Brain microvascular endothelial cell (primary cell): Measurements from ENCODE around the gene USP15.

ENCODE experiments used
- DNase-seq: peaks from one replicate; pipeline ENCODE4 v3.0.0-alpha.2; 2020
- H3K27ac ChIP-seq: fragments of 250-450 bp; sonication (Bioruptor Pico); 2 replicates; pipeline ENCODE4 v1.5.1; 2020; ENCODE audit warnings: mild to moderate bottlenecking, moderate library complexity
- H3K27me3 ChIP-seq: fragments of 250-450 bp; sonication (Bioruptor Pico); replicated peaks from 2 replicates; pipeline ENCODE4 v1.5.1; 2020; ENCODE audit warnings: mild to moderate bottlenecking
- H3K36me3 ChIP-seq: fragments of 250-450 bp; sonication (Bioruptor Pico); replicated peaks from 2 replicates; pipeline ENCODE4 v1.5.1; 2020; ENCODE audit warnings: mild to moderate bottlenecking
- H3K4me3 ChIP-seq: 2 replicates; pipeline ENCODE4 v1.5.1; 2011; ENCODE audit warnings: low read depth, mild to moderate bottlenecking, control low read depth, low read length, moderate library complexity
- in situ Hi-C: cut with HindIII; loops from 2 replicates; pipeline ENCODE4 v1.10.0; 2017; ENCODE audit warnings: low sequenced_read_pairs, low pct_ligation_motif_present
- TF ChIP-seq, protein P1 (sequence below): IDR thresholded peaks from 2 replicates; pipeline ENCODE4 v1.5.1; 2011; ENCODE audit warnings: low read depth, mild to moderate bottlenecking, moderate library complexity, low read length, control low read depth, inconsistent platforms; ENCODE audit errors: missing control alignments

The USP15 gene

DNA sequence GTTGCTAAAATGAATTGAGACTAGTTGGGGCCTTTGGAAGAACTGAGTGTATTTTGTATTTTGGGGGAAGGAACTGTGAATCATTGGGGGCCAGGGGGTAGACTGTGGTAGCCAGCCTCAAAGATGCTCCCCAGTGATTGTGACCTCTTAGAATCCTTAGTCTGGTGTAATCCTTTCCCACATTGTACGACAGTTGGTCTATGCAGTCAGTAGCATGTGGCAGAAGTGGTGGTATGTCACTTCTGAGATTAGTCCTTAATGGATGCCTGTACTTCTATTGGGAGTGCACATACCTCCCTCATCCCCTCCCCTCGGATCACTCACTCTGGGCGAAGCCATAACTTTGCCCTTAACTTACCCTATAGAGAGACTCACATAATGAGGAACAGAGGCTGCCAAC, 48.0 kb downstream of the USP15 start:
- H3K4me3 ChIP-seq: no peak overlapping the region
- TF ChIP-seq, protein P1, sequence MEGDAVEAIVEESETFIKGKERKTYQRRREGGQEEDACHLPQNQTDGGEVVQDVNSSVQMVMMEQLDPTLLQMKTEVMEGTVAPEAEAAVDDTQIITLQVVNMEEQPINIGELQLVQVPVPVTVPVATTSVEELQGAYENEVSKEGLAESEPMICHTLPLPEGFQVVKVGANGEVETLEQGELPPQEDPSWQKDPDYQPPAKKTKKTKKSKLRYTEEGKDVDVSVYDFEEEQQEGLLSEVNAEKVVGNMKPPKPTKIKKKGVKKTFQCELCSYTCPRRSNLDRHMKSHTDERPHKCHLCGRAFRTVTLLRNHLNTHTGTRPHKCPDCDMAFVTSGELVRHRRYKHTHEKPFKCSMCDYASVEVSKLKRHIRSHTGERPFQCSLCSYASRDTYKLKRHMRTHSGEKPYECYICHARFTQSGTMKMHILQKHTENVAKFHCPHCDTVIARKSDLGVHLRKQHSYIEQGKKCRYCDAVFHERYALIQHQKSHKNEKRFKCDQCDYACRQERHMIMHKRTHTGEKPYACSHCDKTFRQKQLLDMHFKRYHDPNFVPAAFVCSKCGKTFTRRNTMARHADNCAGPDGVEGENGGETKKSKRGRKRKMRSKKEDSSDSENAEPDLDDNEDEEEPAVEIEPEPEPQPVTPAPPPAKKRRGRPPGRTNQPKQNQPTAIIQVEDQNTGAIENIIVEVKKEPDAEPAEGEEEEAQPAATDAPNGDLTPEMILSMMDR: no peak
- H3K36me3 ChIP-seq: peaks cover 12% of the 10 kb centered on the region
- in situ Hi-C loops: no loop called here
- H3K27ac ChIP-seq: no peak overlapping the region
- no peak for DNase-seq
- no peaks in the 10 kb centered on the region for H3K27me3 ChIP-seq

DNA sequence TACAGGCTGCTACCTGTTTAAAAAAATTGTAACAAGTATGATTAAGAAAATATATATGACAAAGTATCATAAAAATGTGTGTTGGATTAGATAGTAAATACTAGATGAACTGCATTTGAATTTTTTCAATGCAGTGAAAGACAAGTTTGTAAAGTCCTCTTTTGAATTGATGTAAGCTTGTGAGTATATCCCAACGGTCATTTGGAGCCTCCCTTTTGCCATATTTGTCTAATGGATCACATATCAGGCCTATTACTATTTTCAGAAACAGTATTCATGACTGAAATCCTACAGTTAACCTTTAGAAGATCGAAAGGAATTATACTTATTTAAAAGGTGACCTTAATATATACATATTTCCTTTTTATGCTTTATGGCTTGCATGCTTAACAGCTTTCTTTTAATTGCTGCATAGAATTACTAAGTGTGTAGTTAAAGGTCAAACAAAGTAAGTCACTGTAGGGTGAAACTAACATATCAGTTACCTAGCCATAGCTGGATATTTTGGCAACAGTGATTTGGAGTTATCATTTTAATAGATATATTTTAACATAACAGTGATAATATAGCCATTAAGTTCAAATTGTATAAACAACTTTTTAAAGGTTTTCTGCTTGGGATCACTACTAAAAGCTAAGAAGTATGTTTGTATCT, 53.6 kb downstream of the USP15 start:
- TF ChIP-seq, protein P1: no peak
- Histone ChIP-seq H3K27me3 (no peaks in the 10 kb centered on the region), H3K36me3 (no peaks in the 10 kb centered on the region), H3K27ac (no peak overlapping the region), H3K4me3 (no peak overlapping the region)
- in situ Hi-C loops: no loop called here
- no peak for DNase-seq

DNA sequence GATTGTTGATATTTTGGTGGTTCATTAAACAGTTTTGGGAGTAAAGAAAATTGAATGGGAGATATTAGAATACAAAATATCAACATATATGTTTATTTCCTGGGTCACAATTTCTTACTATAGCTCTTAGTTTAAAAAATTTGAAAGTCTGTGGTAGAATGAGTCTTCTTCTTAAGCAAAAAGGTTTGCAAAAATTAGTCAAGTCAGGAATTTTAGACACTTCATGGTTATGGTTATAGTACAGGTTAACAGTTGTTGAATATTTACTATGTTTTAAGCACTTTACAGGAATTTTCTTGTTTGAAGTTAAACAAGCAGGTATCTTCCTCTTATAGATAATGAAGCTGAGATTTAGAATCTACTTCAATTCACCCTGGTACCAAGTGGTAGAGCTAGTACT, 56.8 kb downstream of the USP15 start:
- peaks cover 1% of the 10 kb centered on the region for H3K36me3 ChIP-seq
- no peak overlapping the region for H3K27ac ChIP-seq
- in situ Hi-C loops: no loop called here
- DNase-seq: no peak
- H3K27me3 ChIP-seq: no peaks in the 10 kb centered on the region
- TF ChIP-seq, protein P1: no peak
- H3K4me3 ChIP-seq: no peak overlapping the region

DNA sequence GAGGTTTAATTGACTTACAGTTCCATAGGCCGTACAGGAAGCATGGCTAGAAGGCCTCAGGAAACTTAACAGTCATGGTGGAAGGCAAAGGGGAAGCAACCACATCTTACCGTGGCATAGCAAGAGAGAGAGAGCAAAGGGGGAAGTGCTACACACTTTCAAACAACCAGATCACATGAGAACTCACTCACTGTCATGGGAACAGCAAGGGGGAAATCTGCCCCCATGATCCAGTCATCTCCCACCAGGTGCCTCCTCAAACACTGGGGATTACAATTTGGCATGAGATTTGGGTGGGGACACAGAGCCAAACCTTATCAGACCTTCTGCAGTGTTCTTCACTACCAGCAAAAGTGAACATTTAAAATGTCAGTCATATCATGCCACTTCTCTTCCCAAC, 58.9 kb downstream of the USP15 start:
- TF ChIP-seq, protein P1: no peak
- no peaks in the 10 kb centered on the region for H3K27me3 ChIP-seq
- peaks cover 8% of the 10 kb centered on the region for H3K36me3 ChIP-seq
- DNase-seq: no peak
- in situ Hi-C loops: no loop called here
- no peak overlapping the region for H3K27ac ChIP-seq
- no peak overlapping the region for H3K4me3 ChIP-seq

DNA sequence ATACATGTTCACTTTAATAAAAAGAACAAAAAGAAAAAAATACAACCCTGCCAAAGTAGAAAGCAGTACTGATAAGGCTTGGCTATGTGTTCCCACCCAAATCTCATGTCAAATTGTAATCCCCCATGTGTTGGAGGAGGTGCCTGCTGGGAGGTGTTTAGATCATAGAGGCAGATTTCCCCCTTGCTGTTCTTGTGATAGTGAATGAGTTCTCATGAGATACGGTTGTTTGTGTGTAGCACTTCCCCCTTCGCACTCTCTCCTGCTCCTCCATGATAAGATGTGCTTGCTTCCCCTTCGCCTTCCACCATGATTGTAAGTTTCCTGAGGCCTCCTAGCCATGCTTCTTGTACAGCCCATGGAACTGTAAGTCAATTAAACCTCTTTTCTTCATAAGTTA, 59.9 kb downstream of the USP15 start:
- H3K36me3 ChIP-seq: peaks cover 8% of the 10 kb centered on the region

More for the DNA sequence above, 59.9 kb downstream of the USP15 start:
- H3K27ac ChIP-seq: no peak overlapping the region
- TF ChIP-seq, protein P1: no peak
- no peak overlapping the region for H3K4me3 ChIP-seq
- in situ Hi-C loops: no loop called here
- H3K27me3 ChIP-seq: no peaks in the 10 kb centered on the region
- DNase-seq: no peak
